Vagina (tissue), 2 donors: ENCODE results near the gene PRRT1. TPM values are rescaled to one million over a fixed set of nuclear protein-coding genes. Genes with fewer than 3 reads are reported as not detected.

Experiments
- DNase-seq, 2 donors: peaks; one replicate each; pipeline ENCODE4 v3.0.0-alpha.2; 2017; ENCODE audit errors: extremely low spot score in 2 of 2
- H3K27ac ChIP-seq: fragments of 200-600 bp; sonication (generic); one replicate; pipeline ENCODE4 v1.5.1; 2019
- H3K27me3 ChIP-seq: fragments of 200-600 bp; sonication (generic); one replicate; pipeline ENCODE4 v1.5.1; 2019
- H3K36me3 ChIP-seq, 2 donors: fragments of 200-600 bp; sonication (generic); one replicate each; pipeline ENCODE4 v1.5.1; 2017 to 2019
- H3K4me1 ChIP-seq: fragments of 200-600 bp; sonication (generic); one replicate; pipeline ENCODE4 v1.5.1; 2019
- H3K4me3 ChIP-seq, 2 donors: fragments of 200-600 bp; sonication (generic); 1 replicate in 1 of 2; 2 replicates in 1 of 2; pipeline ENCODE4 v1.5.1; 2016 to 2019
- H3K9me3 ChIP-seq: fragments of 200-600 bp; sonication (generic); one replicate; pipeline ENCODE4 v1.5.1; 2019
- CTCF ChIP-seq, 3 experiments: fragments of 450-650 bp in 2 of 3; fragments of 200-600 bp in 1 of 3; sonication (generic) in 1 of 3; IDR thresholded peaks; one replicate each; pipeline ENCODE4 v1.5.1; 2017 to 2019; ENCODE audit warnings: antibody characterized with exemption in 3 of 3, mild to moderate bottlenecking in 2 of 3, moderate library complexity in 2 of 3
- POLR2A ChIP-seq, 2 donors: fragments of 450-650 bp; IDR thresholded peaks; one replicate each; pipeline ENCODE4 v1.6.1; 2017; ENCODE audit warnings: antibody characterized with exemption in 2 of 2, mild to moderate bottlenecking in 2 of 2, moderate library complexity in 2 of 2
- POLR2AphosphoS5 ChIP-seq, 2 donors: sonication (generic); formaldehyde crosslinking; IDR thresholded peaks; one replicate each; pipeline ENCODE4 v1.9.0; 2017; ENCODE audit warnings: antibody characterized with exemption in 2 of 2, mild to moderate bottlenecking in 2 of 2, low read depth in 1 of 2; ENCODE audit not compliant: insufficient read depth in 1 of 2
- intact Hi-C: fragments of 100-400 bp; cut with DNase I; formaldehyde crosslinking; loops from one replicate; pipeline ENCODE4 v1.15.1; 2023
- total RNA-seq: library from RNA; depleted of rRNA; stranded (reverse); fragments of >200 nt; gene quantifications from one replicate; pipeline ENCODE4 v1.2.3, GENCODE V29; 2016

PRRT1 gene
- total RNA-seq, 1 donor from 2014 or later: 8.8 TPM

- Histone ChIP-seq H3K4me1 (peaks cover 38% of the 10 kb centered on the region), H3K27ac (peak overlapping the region; percentile 88), H3K4me3 (peak overlapping the region; percentile 67 to 97), H3K27me3 (no peaks in the 10 kb centered on the region), H3K36me3 (peaks cover 0 to 32% of the 10 kb centered on the region in 2 donors), H3K9me3 (no peaks in the 10 kb centered on the region)
- TF ChIP-seq POLR2A (IDR thresholded peaks at IDR 0.05) (no peak), CTCF (IDR thresholded peaks at IDR 0.05) (no peak), POLR2AphosphoS5 (IDR thresholded peaks at IDR 0.05; ENCODE audit: insufficient read depth in 1 of 2, low read depth in 1 of 2) (no peak)
- no peak for DNase-seq
- intact Hi-C loops: loop anchor here (10.0 kb wide), 2 partner anchors 48 to 118 kb away; partner anchors contain the start of genes AGPAT1 and RNF5
Measured at GRCh38 chr6:32126880-32127279, 24.9 kb downstream of the PRRT1 start.

GRCh38 chr6:32123681-32124080 is 28.1 kb downstream of the PRRT1 start:
- no peak overlapping the region for H3K27ac ChIP-seq
- no peak for DNase-seq
- no peaks in the 10 kb centered on the region for H3K9me3 ChIP-seq
- H3K27me3 ChIP-seq: no peaks in the 10 kb centered on the region
- intact Hi-C loops: loop anchor here (10.0 kb wide), 2 partner anchors 51 to 121 kb away; partner anchors contain the start of genes AGPAT1 and RNF5
- peaks cover 27% of the 10 kb centered on the region for H3K4me1 ChIP-seq
- no peak overlapping the region for H3K4me3 ChIP-seq
- peaks cover 0 to 60% of the 10 kb centered on the region in 2 donors for H3K36me3 ChIP-seq
- TF ChIP-seq CTCF (IDR thresholded peaks at IDR 0.05) (no peak), POLR2AphosphoS5 (IDR thresholded peaks at IDR 0.05; ENCODE audit: insufficient read depth in 1 of 2, low read depth in 1 of 2) (no peak), POLR2A (IDR thresholded peaks at IDR 0.05) (no peak)

GRCh38 chr6:32120573-32121059 is 31.1 kb downstream of the PRRT1 start:
- intact Hi-C loops: loop anchor here (10.0 kb wide), 2 partner anchors 54 to 124 kb away; partner anchors contain the start of genes AGPAT1 and RNF5
- H3K36me3 ChIP-seq: peaks cover 0 to 76% of the 10 kb centered on the region in 2 donors

GRCh38 chr6:32118782-32119628 is 32.7 kb downstream of the PRRT1 start:
- no peaks in the 10 kb centered on the region for H3K9me3 ChIP-seq
- peaks cover 16% of the 10 kb centered on the region for H3K4me1 ChIP-seq
- H3K27me3 ChIP-seq: no peaks in the 10 kb centered on the region
- intact Hi-C loops: loop anchor here (5.0 kb wide), 2 partner anchors 33 to 78 kb away; partner anchors contain the start of genes PPT2 and PRRT1
- H3K4me3 ChIP-seq: no peak overlapping the region
- TF ChIP-seq CTCF (IDR thresholded peaks at IDR 0.05) (peak; percentile 73 to 89 (median 89)), POLR2AphosphoS5 (IDR thresholded peaks at IDR 0.05; ENCODE audit: insufficient read depth in 1 of 2, low read depth in 1 of 2) (peak; percentile 56 to 71), POLR2A (IDR thresholded peaks at IDR 0.05) (no peak)
- peak overlapping the region; percentile 34 for H3K27ac ChIP-seq
- peak in 1 of 2 donors; percentile 90 for DNase-seq
- H3K36me3 ChIP-seq: peaks cover 0 to 64% of the 10 kb centered on the region in 2 donors

More at GRCh38 chr6:32120573-32121059, 31.1 kb downstream of the PRRT1 start:
- Histone ChIP-seq H3K27me3 (no peaks in the 10 kb centered on the region), H3K9me3 (no peaks in the 10 kb centered on the region), H3K27ac (no peak overlapping the region), H3K4me3 (no peak overlapping the region), H3K4me1 (peaks cover 6% of the 10 kb centered on the region)
- TF ChIP-seq POLR2AphosphoS5 (IDR thresholded peaks at IDR 0.05; ENCODE audit: insufficient read depth in 1 of 2, low read depth in 1 of 2) (no peak), CTCF (IDR thresholded peaks at IDR 0.05) (no peak), POLR2A (IDR thresholded peaks at IDR 0.05) (no peak)
- DNase-seq: peak in 1 of 2 donors; percentile 84
